ENCODE results near the gene PAX7.

DNA sequence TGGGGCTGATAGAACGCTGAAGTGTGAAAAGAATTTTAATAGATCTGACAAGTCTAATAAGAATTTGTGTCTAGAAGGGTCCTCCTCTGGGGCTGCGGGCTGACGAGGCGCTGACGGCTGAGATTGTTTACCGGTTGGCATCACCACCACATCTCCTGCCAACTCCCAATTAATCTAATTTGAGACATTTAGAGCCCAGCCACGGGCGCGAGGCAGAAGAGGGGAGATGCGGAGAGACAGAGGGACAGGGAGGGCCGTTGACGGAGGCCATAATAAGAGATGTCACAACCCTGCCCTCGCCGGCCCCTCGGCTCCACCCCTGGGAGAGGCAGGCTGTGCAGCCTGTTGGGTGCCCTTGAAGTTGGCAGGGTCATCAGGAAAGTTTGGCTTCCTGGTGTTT is 109.3 kb downstream of the PAX7 start:
- TF ChIP-seq, protein P1, sequence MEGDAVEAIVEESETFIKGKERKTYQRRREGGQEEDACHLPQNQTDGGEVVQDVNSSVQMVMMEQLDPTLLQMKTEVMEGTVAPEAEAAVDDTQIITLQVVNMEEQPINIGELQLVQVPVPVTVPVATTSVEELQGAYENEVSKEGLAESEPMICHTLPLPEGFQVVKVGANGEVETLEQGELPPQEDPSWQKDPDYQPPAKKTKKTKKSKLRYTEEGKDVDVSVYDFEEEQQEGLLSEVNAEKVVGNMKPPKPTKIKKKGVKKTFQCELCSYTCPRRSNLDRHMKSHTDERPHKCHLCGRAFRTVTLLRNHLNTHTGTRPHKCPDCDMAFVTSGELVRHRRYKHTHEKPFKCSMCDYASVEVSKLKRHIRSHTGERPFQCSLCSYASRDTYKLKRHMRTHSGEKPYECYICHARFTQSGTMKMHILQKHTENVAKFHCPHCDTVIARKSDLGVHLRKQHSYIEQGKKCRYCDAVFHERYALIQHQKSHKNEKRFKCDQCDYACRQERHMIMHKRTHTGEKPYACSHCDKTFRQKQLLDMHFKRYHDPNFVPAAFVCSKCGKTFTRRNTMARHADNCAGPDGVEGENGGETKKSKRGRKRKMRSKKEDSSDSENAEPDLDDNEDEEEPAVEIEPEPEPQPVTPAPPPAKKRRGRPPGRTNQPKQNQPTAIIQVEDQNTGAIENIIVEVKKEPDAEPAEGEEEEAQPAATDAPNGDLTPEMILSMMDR (IDR thresholded peaks at IDR 0.05) = no peak
- no peak for TF ChIP-seq POLR2A (IDR thresholded peaks at IDR 0.05)

Data from body of pancreas (tissue), 4 donors.